Heart right ventricle (tissue), 16 donors: Measurements from ENCODE around the gene NRARP. TPM values are rescaled to one million over a fixed set of nuclear protein-coding genes. Genes with fewer than 3 reads are reported as not detected.

Source experiments
- ATAC-seq, 8 donors: fragments of 200-7000 bp; cut with Tn5 transposase; one replicate each; pipeline ENCODE4 v1.9.1; 2020; ENCODE audit warnings: mild to moderate bottlenecking in 8 of 8, moderate library complexity in 8 of 8, moderate number of reproducible peaks in 1 of 8
- DNase-seq, 2 donors: peaks; one replicate each; pipeline ENCODE4 v3.0.0-alpha.2; 2020
- H3K27ac ChIP-seq, 10 donors: fragments of 200-600 bp; sonication (generic) in 2 of 10; one replicate each; pipeline versions ENCODE4 v1.5.0 to v1.8.0; 2020 to 2022; ENCODE audit warnings: mild to moderate bottlenecking in 3 of 10
- H3K27me3 ChIP-seq, 7 donors: fragments of 200-600 bp; one replicate each; pipeline ENCODE4 v1.8.0; 2021 to 2022; ENCODE audit warnings: mild to moderate bottlenecking in 2 of 7
- H3K36me3 ChIP-seq, 9 donors: fragments of 200-600 bp; sonication (generic) in 1 of 9; one replicate each; pipeline versions ENCODE4 v1.5.0 to v1.8.0; 2020 to 2022; ENCODE audit warnings: mild to moderate bottlenecking in 2 of 9
- H3K4me1 ChIP-seq, 9 donors: fragments of 200-600 bp; sonication (generic) in 1 of 9; one replicate each; pipeline versions ENCODE4 v1.5.0 to v1.8.0; 2020 to 2022; ENCODE audit warnings: mild to moderate bottlenecking in 4 of 9
- H3K4me3 ChIP-seq, 10 donors: fragments of 200-600 bp; sonication (generic) in 2 of 10; one replicate each; pipeline versions ENCODE4 v1.5.0 to v1.8.0; 2020 to 2022; ENCODE audit warnings: mild to moderate bottlenecking in 7 of 10, moderate library complexity in 2 of 10
- H3K9me3 ChIP-seq, 11 donors: fragments of 200-600 bp in 10 of 11; sonication (generic) in 2 of 11; one replicate each; pipeline versions ENCODE4 v1.5.0 to v1.8.0; 2013 to 2022; ENCODE audit warnings: mild to moderate bottlenecking in 2 of 11, control low read depth in 1 of 11, moderate library complexity in 1 of 11
- WGBS, 2 donors: extraction: QIAGEN DNeasy Blood & Tissue Kit; methylation state at CpG; one replicate each; pipeline ENCODE4 v1.1.7; 2013; ENCODE audit warnings: inconsistent platforms in 1 of 2; 5-methylcytosine and 5-hydroxymethylcytosine counted together
- intact Hi-C, 10 donors: fragments of 100-400 bp; cut with DNase I; formaldehyde crosslinking; loops; one replicate each; pipeline versions ENCODE4 v1.11.1 to v1.14.2; 2022
- polyA plus RNA-seq, 2 donors: library from polyadenylated mRNA; stranded (reverse); fragments of 200-250 nt; gene quantifications; one replicate each; pipeline ENCODE4 v1.2.3, GENCODE V29; 2013
- total RNA-seq, 10 donors: library from RNA; stranded (reverse); fragmentation: NEBNext Ultra II Directional in 3 of 10; extraction: Animal tissue kit (Norgen Biotek cat#: 25700) in 3 of 10; gene quantifications; one replicate each; pipeline versions ENCODE4 v1.2.1 to v1.2.4, GENCODE V29; 2021 to 2023
- TF ChIP-seq, protein P1 (sequence below), 9 donors: fragments of 200-600 bp; sonication (generic) in 2 of 9; IDR thresholded peaks; one replicate each; pipeline versions ENCODE4 v1.5.0 to v1.8.0; 2021 to 2022; ENCODE audit warnings: antibody characterized with exemption in 9 of 9, mild to moderate bottlenecking in 5 of 9, moderate library complexity in 1 of 9
- donor health status: Arrhythmogenic right ventricular cardiomyopathy.
- donor health status: ischemic (EF 13 %, LVEDD 7.1; RV severe dilation, severe dysfunction).
- donor health status: healthy with polysubstance abuse.
- donor health status: DM: no; HTN: yes; CAD: no.
- donor health status: DM: no; HTN: no; CAD: no.
- donor health status: ischemic (EF 25% LVEDD 6.9; RV normal size, moderate dysfunction).
- donor health status: ischemic (EF 25% LVEDD 5.7; RV mildly dilated, moderate dysfunction).
- donor health status: healthy.
- donor health status: DM: yes; HTN: yes; CAD: no.
- donor health status: Ischemic cardiomyopathy.
- donor health status: ischemic (EF 35%, LVEDD 5.7; RV mildly dilated, moderate dysfunction).
- donor health status: nonischemic (EF 11% LVEDD 7.7; RV severe dilation, severe dysfunction).
- donor health status: DM: yes; HTN: yes; CAD: no.
- donor health status: PGD.
- donor health status: ischemic (EF 29% LVEDD 5.4; RV normal size, mild dysfunction).
- donor health status: nonischemic (EF 23%, LVEDD 6.1; RV moderate dilation, normal function).

NRARP gene
- total and polyA plus RNA-seq, 12 donors: 2.0 to 20.8 (median 11.1) TPM

DNA sequence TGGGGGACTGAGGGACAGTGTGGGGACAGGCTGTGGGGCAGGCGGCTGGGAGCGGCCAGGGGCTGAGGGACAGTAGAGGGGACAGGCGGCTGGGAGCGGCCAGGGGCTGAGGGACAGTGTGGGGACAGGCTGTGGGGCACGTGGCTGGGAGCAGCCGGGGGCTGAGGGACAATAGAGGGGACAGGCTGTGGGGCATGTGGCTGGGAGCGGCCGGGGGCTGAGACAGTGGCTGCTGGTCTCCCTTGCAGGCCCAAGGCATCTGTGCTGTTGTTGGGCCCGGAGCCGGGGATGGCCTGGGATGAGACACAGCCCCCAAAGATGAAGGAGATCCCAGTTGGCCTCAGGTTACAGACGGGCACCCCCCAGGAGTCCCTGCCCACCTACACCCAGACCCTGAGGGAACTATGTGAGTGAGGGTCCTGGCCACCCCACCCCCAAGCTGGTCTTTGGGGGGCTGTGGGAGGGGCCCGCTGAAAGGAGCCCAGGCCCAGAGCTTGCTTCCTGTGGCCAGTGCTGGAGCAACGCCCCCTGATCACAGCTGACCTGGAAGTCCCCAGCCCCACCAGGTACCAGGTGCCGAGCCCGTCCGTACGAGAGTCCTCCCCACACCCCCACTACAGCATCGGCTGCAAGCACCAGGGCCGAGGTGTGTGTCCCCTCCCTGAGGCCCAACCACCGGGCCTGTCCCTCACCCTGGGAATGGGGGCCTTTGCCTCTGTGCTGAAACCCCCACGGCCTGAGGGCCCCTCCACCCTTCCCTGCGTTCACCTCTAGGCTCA lies 50.4 kb downstream of the NRARP start:
- 88 to 90% methylated on average over 20 to 22 of the region's 22 CpGs for WGBS, 2 donors
- TF ChIP-seq, protein P1, sequence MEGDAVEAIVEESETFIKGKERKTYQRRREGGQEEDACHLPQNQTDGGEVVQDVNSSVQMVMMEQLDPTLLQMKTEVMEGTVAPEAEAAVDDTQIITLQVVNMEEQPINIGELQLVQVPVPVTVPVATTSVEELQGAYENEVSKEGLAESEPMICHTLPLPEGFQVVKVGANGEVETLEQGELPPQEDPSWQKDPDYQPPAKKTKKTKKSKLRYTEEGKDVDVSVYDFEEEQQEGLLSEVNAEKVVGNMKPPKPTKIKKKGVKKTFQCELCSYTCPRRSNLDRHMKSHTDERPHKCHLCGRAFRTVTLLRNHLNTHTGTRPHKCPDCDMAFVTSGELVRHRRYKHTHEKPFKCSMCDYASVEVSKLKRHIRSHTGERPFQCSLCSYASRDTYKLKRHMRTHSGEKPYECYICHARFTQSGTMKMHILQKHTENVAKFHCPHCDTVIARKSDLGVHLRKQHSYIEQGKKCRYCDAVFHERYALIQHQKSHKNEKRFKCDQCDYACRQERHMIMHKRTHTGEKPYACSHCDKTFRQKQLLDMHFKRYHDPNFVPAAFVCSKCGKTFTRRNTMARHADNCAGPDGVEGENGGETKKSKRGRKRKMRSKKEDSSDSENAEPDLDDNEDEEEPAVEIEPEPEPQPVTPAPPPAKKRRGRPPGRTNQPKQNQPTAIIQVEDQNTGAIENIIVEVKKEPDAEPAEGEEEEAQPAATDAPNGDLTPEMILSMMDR (IDR thresholded peaks at IDR 0.05): no peak
- Histone ChIP-seq H3K27me3 (no peaks in the 10 kb centered on the region), H3K27ac (no peak overlapping the region), H3K36me3 (peaks cover 0 to 7% (median 3%) of the 10 kb centered on the region in 9 donors), H3K4me1 (peaks cover 13 to 47% (median 32%) of the 10 kb centered on the region in 9 donors), H3K4me3 (no peak overlapping the region), H3K9me3 (no peaks in the 10 kb centered on the region)
- no peak for DNase-seq
- intact Hi-C loops: no loop called here
- no peak for ATAC-seq

DNA sequence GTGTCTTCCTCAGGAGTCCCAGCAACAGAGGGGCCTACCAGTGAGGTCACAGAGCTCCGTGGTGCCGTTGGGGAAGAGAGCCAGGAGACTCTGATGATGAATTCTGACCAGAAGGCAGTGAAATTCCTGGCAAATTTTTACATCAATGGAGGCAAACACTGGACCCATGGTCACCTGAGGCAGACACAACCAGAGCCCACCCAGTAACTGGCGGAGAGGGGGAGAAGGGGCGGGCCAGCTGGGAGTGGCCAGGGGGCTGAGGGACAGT lies 50.9 kb downstream of the NRARP start, which contains the start of gene STPG3:
STPG3 (plus strand) TSS at position 93 of the 268 bp plus-strand sequence; CDS start at position 94, 1 bp downstream.
- TF ChIP-seq, protein P1 (IDR thresholded peaks at IDR 0.05): no peak
- Histone ChIP-seq H3K27ac (peak within 1 kb of the TSS in 5 of 10 donors; percentile 43 to 58 (median 51)), H3K9me3 (no peaks in the 10 kb centered on the region), H3K27me3 (no peaks in the 10 kb centered on the region), H3K4me3 (no peak within 1 kb of the TSS), H3K4me1 (peaks cover 7 to 41% (median 27%) of the 10 kb centered on the region in 9 donors), H3K36me3 (peaks cover 0 to 2% (median 0%) of the 10 kb centered on the region in 9 donors)
- intact Hi-C loops: no loop called here
- ATAC-seq: no peak
- no peak for DNase-seq
- 62 to 65% methylated on average over 4 of the region's 4 CpGs for WGBS, 2 donors

DNA sequence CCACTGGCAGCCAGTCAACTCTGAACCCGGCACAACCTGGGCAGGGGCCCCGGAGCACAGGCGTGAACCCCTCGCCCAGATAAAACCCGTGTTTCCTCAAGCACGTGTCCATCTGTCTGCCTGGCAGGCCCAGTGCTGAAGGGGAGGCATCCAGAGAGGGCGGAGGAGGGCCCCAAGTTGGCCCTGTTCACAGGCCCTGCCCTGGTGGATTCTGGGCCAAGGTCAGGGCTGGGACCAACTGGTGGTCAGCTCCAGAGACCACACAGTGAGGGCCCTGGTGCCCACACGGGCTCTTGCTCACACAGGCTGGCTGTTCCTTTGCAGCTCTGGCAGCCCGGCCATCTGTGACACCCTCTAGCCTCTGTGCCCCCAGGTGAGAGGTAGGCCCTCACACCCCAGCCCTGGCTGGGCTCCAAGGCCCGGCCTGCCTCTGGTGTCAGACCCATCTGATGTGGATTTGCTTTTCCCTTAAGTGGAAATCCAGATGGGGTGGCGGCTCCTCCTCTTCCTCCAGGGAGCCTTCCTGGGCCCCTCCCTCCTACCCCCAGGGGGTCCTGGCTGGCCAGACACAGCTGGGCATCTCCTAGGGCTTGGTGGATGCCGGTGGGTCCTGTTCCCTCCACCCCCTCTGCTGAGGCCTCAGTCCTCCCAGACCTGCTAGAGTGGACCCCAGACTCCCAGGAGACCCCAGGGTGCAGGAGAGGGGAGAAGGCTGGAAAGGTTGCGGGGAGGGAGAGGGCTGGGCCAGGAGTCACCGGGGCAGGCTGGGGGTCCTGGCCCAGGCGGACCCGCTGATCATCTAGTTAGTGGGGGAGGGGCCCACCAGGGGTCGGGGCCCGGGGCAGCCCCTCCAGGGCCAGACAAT lies 51.5 kb downstream of the NRARP start:
- peak in 5 of 8 donors; percentile 0 to 35 (median 16) for ATAC-seq
- H3K4me3 ChIP-seq: no peak overlapping the region
- WGBS, 2 donors: 35 to 42% methylated on average over 17 to 18 of the region's 18 CpGs
- no peaks in the 10 kb centered on the region for H3K27me3 ChIP-seq
- TF ChIP-seq, protein P1 (IDR thresholded peaks at IDR 0.05): no peak
- no peak for DNase-seq
- H3K27ac ChIP-seq: peak overlapping the region in 5 of 10 donors; percentile 43 to 58 (median 51)
- H3K36me3 ChIP-seq: no peaks in the 10 kb centered on the region
- H3K4me1 ChIP-seq: peaks cover 5 to 37% (median 22%) of the 10 kb centered on the region in 9 donors
- intact Hi-C loops: no loop called here
- H3K9me3 ChIP-seq: no peaks in the 10 kb centered on the region

Other genes with a start within 250 kb of the NRARP start
- gene ENTPD2, start 248.2 kb downstream of the NRARP start, total RNA-seq: 1 to 10 TPM in 8 of 10 donors, under 1 TPM in 2; 0.32 to 2.5 (median 1.6) TPM
- 1 to 10 TPM in 1 of 2 donors, under 1 TPM in 1; 0.96 to 3.3 TPM for gene ENTPD2, start 248.2 kb downstream of the NRARP start, polyA plus RNA-seq
- 1 to 10 TPM in 1 of 10 donors, under 1 TPM in 8, not detected in 1; 0.06 to 1.1 (median 0.11) TPM for gene SAPCD2, start 231.7 kb downstream of the NRARP start, total RNA-seq
- gene SAPCD2, start 231.7 kb downstream of the NRARP start, polyA plus RNA-seq: under 1 TPM; 0.15 to 0.23 TPM
- gene UAP1L1, start 224.8 kb downstream of the NRARP start, total RNA-seq: 10 to 100 TPM in 4 of 10 donors, 1 to 10 TPM in 6; 6.0 to 16.5 (median 8.5) TPM
- 10 to 100 TPM in 1 of 2 donors, 1 to 10 TPM in 1; 3.4 to 24.3 TPM for gene UAP1L1, start 224.8 kb downstream of the NRARP start, polyA plus RNA-seq
- 10 to 100 TPM; 16.9 to 27.7 (median 20.9) TPM for gene MAN1B1, start 215.3 kb downstream of the NRARP start, total RNA-seq
- gene MAN1B1, start 215.3 kb downstream of the NRARP start, polyA plus RNA-seq: 10 to 100 TPM; 25.5 to 71.4 TPM
- 100 to 1,000 TPM in 7 of 10 donors, 10 to 100 TPM in 3; 91.4 to 167 (median 118) TPM for gene DPP7, start 187.5 kb downstream of the NRARP start, total RNA-seq
- 100 to 1,000 TPM; 152 to 677 TPM for gene DPP7, start 187.5 kb downstream of the NRARP start, polyA plus RNA-seq
- not detected for gene GRIN1, start 163.1 kb downstream of the NRARP start, total RNA-seq
- not detected for gene GRIN1, start 163.1 kb downstream of the NRARP start, polyA plus RNA-seq
- not detected for gene LRRC26, start 132.2 kb downstream of the NRARP start, total RNA-seq
- not detected for gene LRRC26, start 132.2 kb downstream of the NRARP start, polyA plus RNA-seq
- gene TMEM210, start 130.2 kb downstream of the NRARP start, total RNA-seq: not detected
- gene TMEM210, start 130.2 kb downstream of the NRARP start, polyA plus RNA-seq: not detected
- 10 to 100 TPM; 24.6 to 44.8 (median 27.7) TPM for gene ANAPC2, start 113.7 kb downstream of the NRARP start, total RNA-seq
- gene ANAPC2, start 113.7 kb downstream of the NRARP start, polyA plus RNA-seq: 10 to 100 TPM; 23.7 to 69.6 TPM
- gene SSNA1, start 113.6 kb downstream of the NRARP start, total RNA-seq: 10 to 100 TPM; 47.3 to 73.5 (median 56.7) TPM
- gene SSNA1, start 113.6 kb downstream of the NRARP start, polyA plus RNA-seq: 100 to 1,000 TPM; 146 to 168 TPM
- gene TPRN, start 101.5 kb downstream of the NRARP start, total RNA-seq: 10 to 100 TPM; 10.2 to 31.5 (median 21.7) TPM
- gene TPRN, start 101.5 kb downstream of the NRARP start, polyA plus RNA-seq: 10 to 100 TPM; 12.0 to 14.5 TPM
- 10 to 100 TPM; 36.4 to 46.2 (median 41.7) TPM for gene TMEM203, start 96.6 kb downstream of the NRARP start, total RNA-seq
- gene TMEM203, start 96.6 kb downstream of the NRARP start, polyA plus RNA-seq: 10 to 100 TPM; 39.4 to 51.2 TPM
- 10 to 100 TPM in 1 of 10 donors, 1 to 10 TPM in 9; 4.6 to 10.1 (median 5.4) TPM for gene NDOR1, start 96.6 kb downstream of the NRARP start, total RNA-seq
- gene NDOR1, start 96.6 kb downstream of the NRARP start, polyA plus RNA-seq: 10 to 100 TPM in 1 of 2 donors, 1 to 10 TPM in 1; 6.5 to 10.6 TPM
- gene RNF208, start 80.0 kb downstream of the NRARP start, total RNA-seq: 10 to 100 TPM; 20.7 to 34.5 (median 24.1) TPM
- gene RNF208, start 80.0 kb downstream of the NRARP start, polyA plus RNA-seq: 10 to 100 TPM; 14.2 to 83.8 TPM
- under 1 TPM in 6 of 10 donors, not detected in 4; 0.21 to 0.71 (median 0.37) TPM for gene CYSRT1, start 77.1 kb downstream of the NRARP start, total RNA-seq
- under 1 TPM; 0.19 to 0.59 TPM for gene CYSRT1, start 77.1 kb downstream of the NRARP start, polyA plus RNA-seq
- gene RNF224, start 74.8 kb downstream of the NRARP start, total RNA-seq: under 1 TPM in 1 of 10 donors, not detected in 9; 0.14 TPM
- gene RNF224, start 74.8 kb downstream of the NRARP start, polyA plus RNA-seq: not detected
- gene SLC34A3, start 71.4 kb downstream of the NRARP start, total RNA-seq: not detected
- gene SLC34A3, start 71.4 kb downstream of the NRARP start, polyA plus RNA-seq: not detected
- 100 to 1,000 TPM; 211 to 495 (median 330) TPM for gene TUBB4B, start 61.0 kb downstream of the NRARP start, total RNA-seq
- 100 to 1,000 TPM; 522 to 992 TPM for gene TUBB4B, start 61.0 kb downstream of the NRARP start, polyA plus RNA-seq
- gene STPG3, start 51.0 kb downstream of the NRARP start, total RNA-seq: under 1 TPM in 3 of 10 donors, not detected in 7; 0.24 to 0.32 (median 0.32) TPM
- gene STPG3, start 51.0 kb downstream of the NRARP start, polyA plus RNA-seq: under 1 TPM in 1 of 2 donors, not detected in 1; 0.44 TPM
- gene NELFB, start 46.9 kb downstream of the NRARP start, total RNA-seq: 10 to 100 TPM; 31.6 to 47.1 (median 39.2) TPM
- gene NELFB, start 46.9 kb downstream of the NRARP start, polyA plus RNA-seq: 10 to 100 TPM; 31.5 to 52.9 TPM
- gene TOR4A, start 24.5 kb downstream of the NRARP start, total RNA-seq: 10 to 100 TPM; 15.2 to 21.5 (median 16.8) TPM
- 10 to 100 TPM in 1 of 2 donors, 1 to 10 TPM in 1; 4.7 to 11.5 TPM for gene TOR4A, start 24.5 kb downstream of the NRARP start, polyA plus RNA-seq
- 10 to 100 TPM in 3 of 10 donors, 1 to 10 TPM in 7; 7.8 to 14.0 (median 9.2) TPM for gene EXD3, start 120.9 kb upstream of the NRARP start, total RNA-seq
- 10 to 100 TPM in 1 of 2 donors, 1 to 10 TPM in 1; 5.8 to 33.0 TPM for gene EXD3, start 120.9 kb upstream of the NRARP start, polyA plus RNA-seq
- gene NOXA1, start 121.1 kb upstream of the NRARP start, total RNA-seq: 1 to 10 TPM; 2.5 to 5.3 (median 3.0) TPM
- gene NOXA1, start 121.1 kb upstream of the NRARP start, polyA plus RNA-seq: 10 to 100 TPM in 1 of 2 donors, under 1 TPM in 1; 0.62 to 10.6 TPM
- gene ENTPD8, start 139.1 kb upstream of the NRARP start, total RNA-seq: not detected
- under 1 TPM; 0.03 to 0.15 TPM for gene ENTPD8, start 139.1 kb upstream of the NRARP start, polyA plus RNA-seq
- gene NSMF, start 157.1 kb upstream of the NRARP start, total RNA-seq: 10 to 100 TPM in 4 of 10 donors, 1 to 10 TPM in 6; 5.3 to 17.0 (median 9.0) TPM
- gene NSMF, start 157.1 kb upstream of the NRARP start, polyA plus RNA-seq: 10 to 100 TPM; 18.3 to 29.3 TPM
- gene PNPLA7, start 248.1 kb upstream of the NRARP start, total RNA-seq: 10 to 100 TPM in 5 of 10 donors, 1 to 10 TPM in 5; 6.6 to 13.0 (median 9.4) TPM
- gene PNPLA7, start 248.1 kb upstream of the NRARP start, polyA plus RNA-seq: 10 to 100 TPM in 1 of 2 donors, under 1 TPM in 1; 0.83 to 22.6 TPM
- gene MRPL41, start 249.6 kb upstream of the NRARP start, total RNA-seq: 100 to 1,000 TPM; 133 to 348 (median 203) TPM
- gene MRPL41, start 249.6 kb upstream of the NRARP start, polyA plus RNA-seq: 1,000 to 10,000 TPM in 1 of 2 donors, 100 to 1,000 TPM in 1; 317 to 1,052 TPM